ENCODE measurements around the gene CDC14B.

The CDC14B gene

GRCh38 chr9:96500696-96501632 lies 118.7 kb downstream of the CDC14B start:
- no peak for TF ChIP-seq FOXP2 (optimal IDR thresholded peaks at IDR 0.05; ENCODE audit: borderline replicate concordance, extremely low read depth, extremely low read length, insufficient read depth)

- no peak for TF ChIP-seq POLR2AphosphoS5 (IDR thresholded peaks at IDR 0.05; ENCODE audit: low read depth, low read length)
- TF ChIP-seq FOXP2 (optimal IDR thresholded peaks at IDR 0.05; ENCODE audit: borderline replicate concordance, extremely low read depth, extremely low read length, insufficient read depth), result no peak
- no peak for TF ChIP-seq TAF1 (IDR thresholded peaks at IDR 0.05; ENCODE audit: borderline replicate concordance, insufficient read depth, low read length)
- TF ChIP-seq SIN3A (IDR thresholded peaks at IDR 0.05; ENCODE audit: borderline replicate concordance, insufficient read depth, low read length), result no peak
- TF ChIP-seq REST (IDR thresholded peaks at IDR 0.05; ENCODE audit: insufficient read depth in 1 of 2, low read depth in 2 of 2, low read length in 2 of 2), result no peak
Measured at GRCh38 chr9:96499257-96499656, 120.4 kb downstream of the CDC14B start.

- TF ChIP-seq REST (IDR thresholded peaks at IDR 0.05; ENCODE audit: insufficient read depth in 1 of 2, low read depth in 2 of 2, low read length in 2 of 2), result no peak
- TF ChIP-seq SIN3A (IDR thresholded peaks at IDR 0.05; ENCODE audit: borderline replicate concordance, insufficient read depth, low read length), result no peak
- TF ChIP-seq FOXP2 (optimal IDR thresholded peaks at IDR 0.05; ENCODE audit: borderline replicate concordance, extremely low read depth, extremely low read length, insufficient read depth), result no peak
Measured at GRCh38 chr9:96498796-96499195, 120.8 kb downstream of the CDC14B start.

- TF ChIP-seq POLR2AphosphoS5 (IDR thresholded peaks at IDR 0.05; ENCODE audit: low read depth, low read length) (no peak), SIN3A (IDR thresholded peaks at IDR 0.05; ENCODE audit: borderline replicate concordance, insufficient read depth, low read length) (no peak), FOXP2 (optimal IDR thresholded peaks at IDR 0.05; ENCODE audit: borderline replicate concordance, extremely low read depth, extremely low read length, insufficient read depth) (no peak), REST (IDR thresholded peaks at IDR 0.05; ENCODE audit: insufficient read depth in 1 of 2, low read depth in 2 of 2, low read length in 2 of 2) (no peak), TAF1 (IDR thresholded peaks at IDR 0.05; ENCODE audit: borderline replicate concordance, insufficient read depth, low read length) (no peak)
Measured at GRCh38 chr9:96497117-96497399, 122.6 kb downstream of the CDC14B start.

- TF ChIP-seq SIN3A (IDR thresholded peaks at IDR 0.05; ENCODE audit: borderline replicate concordance, insufficient read depth, low read length), result no peak
- TF ChIP-seq REST (IDR thresholded peaks at IDR 0.05; ENCODE audit: insufficient read depth in 1 of 2, low read depth in 2 of 2, low read length in 2 of 2), result no peak
- no peak for TF ChIP-seq FOXP2 (optimal IDR thresholded peaks at IDR 0.05; ENCODE audit: borderline replicate concordance, extremely low read depth, extremely low read length, insufficient read depth)
- no peak for TF ChIP-seq POLR2AphosphoS5 (IDR thresholded peaks at IDR 0.05; ENCODE audit: low read depth, low read length)
- no peak for TF ChIP-seq TAF1 (IDR thresholded peaks at IDR 0.05; ENCODE audit: borderline replicate concordance, insufficient read depth, low read length)
Measured at GRCh38 chr9:96496368-96497116, 123.1 kb downstream of the CDC14B start.
